Stimulated activated CD8-positive, alpha-beta memory T cell treated with anti-CD3 and anti-CD28 coated beads, Interleukin-15, amount 100 ng/mL, for 4 hours (primary cell): ENCODE measurements around the gene PRKD1.

Experiments
- DNase-seq, 2 donors: peaks; one replicate each; pipeline ENCODE4 v3.0.0-alpha.2; 2020; ENCODE audit warnings: low read depth in 2 of 2

Gene PRKD1

GRCh38 chr14:29927376-29928116 is at the start of gene PRKD1:
TSS of gene PRKD1 (minus strand) at chr14:29927847.
- no peak for DNase-seq

DNA sequence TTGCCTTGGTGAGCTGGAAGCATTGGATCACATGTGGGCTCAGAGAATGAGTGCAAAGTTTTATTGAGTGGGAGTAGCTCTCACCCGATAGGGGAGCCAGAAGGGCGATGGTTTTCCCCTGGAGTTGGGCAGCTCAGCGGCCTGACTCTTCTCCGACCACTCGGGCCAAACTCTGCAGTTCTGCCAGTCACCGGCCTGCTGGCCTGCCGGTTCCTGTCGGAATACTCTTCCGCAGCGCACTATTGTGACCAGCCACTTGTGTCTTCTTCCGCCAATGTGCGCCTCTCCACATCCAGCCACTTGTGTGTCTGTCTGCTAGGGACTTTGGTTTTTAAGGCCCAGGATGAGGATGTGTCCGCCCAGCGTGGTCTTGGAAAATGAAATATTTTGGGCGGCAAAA is 43.5 kb upstream of the PRKD1 start:
- no peak for DNase-seq

- DNase-seq, result no peak
Observed at GRCh38 chr14:29955087-29955486, 27.4 kb upstream of the PRKD1 start.

- no peak for DNase-seq
Observed at GRCh38 chr14:29953501-29953900, 25.9 kb upstream of the PRKD1 start.

GRCh38 chr14:29944091-29944490 is 16.4 kb upstream of the PRKD1 start:
- no peak for DNase-seq

DNA sequence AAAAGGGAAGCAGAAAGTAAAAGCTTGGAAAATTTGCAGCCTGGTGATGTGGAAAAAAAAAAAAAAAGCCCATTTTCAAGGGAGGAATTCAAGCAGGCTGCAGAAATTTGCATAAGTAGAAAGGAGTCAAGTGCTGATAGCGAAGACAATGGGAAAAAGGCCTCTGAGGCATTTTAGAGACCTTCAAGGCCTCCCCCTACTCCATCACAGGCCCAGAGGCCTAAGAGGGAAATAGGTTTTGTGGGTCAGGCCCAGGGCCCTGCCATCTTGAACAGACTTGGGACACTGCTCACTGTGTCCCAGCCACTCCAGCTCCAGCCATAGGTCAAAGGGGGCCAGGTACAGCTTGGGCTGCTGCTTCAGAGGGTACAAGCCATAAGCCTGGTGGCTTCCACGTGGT is 13.8 kb upstream of the PRKD1 start:
- DNase-seq, result no peak

- DNase-seq, result no peak
Observed at GRCh38 chr14:29940482-29940881, 12.8 kb upstream of the PRKD1 start.

DNA sequence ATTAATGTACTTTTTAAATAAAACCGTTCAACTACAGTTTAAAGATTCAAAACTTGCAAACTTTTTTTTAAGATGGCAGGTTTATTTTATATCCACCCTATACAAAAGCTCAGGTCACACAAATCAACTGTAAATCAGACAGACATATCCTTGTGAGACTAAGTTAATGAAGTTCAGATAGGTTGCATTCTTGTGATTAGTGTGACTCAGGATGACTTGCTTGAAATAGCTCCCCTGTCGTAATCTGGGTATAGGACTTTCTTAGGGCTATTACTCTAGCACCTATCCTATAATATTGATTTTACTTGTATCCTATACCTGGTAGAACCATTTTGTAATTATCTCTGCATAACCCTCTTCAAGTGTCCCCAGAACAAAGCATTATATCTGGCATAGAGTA is 9.5 kb upstream of the PRKD1 start:
- DNase-seq, result no peak

DNA sequence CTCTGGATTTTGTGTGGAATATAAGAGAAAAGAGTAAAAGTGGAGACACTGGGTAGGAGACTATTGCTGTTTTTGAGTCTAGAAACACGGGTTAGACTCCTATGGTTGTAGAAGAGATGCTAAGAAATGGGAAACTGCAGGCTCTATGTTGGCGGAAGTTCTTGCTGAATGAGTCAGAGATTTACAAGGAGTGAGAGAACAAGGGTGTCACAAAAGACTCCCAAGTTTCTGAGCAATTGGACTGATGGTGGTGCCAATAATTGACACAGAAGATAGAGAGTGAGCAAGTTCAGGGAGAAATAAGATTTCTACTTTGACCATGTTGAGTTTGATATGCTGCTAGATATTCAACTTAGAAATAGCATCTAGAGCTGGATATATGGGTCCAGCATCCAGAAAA is 2.6 kb upstream of the PRKD1 start:
- DNase-seq, result no peak

GRCh38 chr14:29928117-29928640 is 532 bp upstream of the PRKD1 start:
- no peak for DNase-seq

DNA sequence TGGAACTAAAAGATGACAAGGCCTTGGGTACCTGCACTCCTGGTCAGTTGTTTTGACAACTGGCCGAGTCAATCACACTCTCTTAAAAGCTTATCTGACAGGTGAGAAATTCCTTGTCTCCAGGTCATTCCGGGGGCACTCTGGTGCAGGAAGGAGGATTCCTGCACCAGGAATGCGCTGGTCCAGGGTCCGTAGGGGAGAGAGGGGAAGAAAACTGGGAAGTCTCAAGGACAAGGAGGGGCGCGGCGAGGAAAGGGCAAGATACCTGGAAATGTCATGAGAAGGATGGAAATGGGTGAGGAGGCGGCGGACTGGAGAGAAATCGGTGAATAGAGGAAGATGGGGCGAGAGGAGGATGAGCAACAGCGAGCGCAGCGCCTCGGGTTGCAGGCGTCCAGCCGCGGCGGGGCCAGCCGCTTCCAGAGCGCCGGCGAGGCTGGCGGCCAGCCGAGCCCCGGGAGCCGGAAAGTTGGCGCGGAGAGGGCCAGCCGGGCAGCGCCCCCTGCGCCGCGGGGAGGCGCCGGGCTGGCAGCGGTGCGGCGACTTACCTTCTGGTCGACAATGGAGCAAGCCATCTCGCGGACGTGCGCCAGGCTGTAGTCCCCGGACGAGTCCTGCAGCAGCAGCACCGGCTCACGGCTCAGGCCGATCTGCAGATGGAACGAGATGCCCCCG is 809 bp downstream of the PRKD1 start:
- DNase-seq, result no peak

- no peak for DNase-seq
Observed at GRCh38 chr14:29926228-29926627, 1.4 kb downstream of the PRKD1 start.

GRCh38 chr14:29925736-29926135 is 1.9 kb downstream of the PRKD1 start:
- no peak for DNase-seq

GRCh38 chr14:29925101-29925722 is 2.4 kb downstream of the PRKD1 start:
- DNase-seq, result no peak

- DNase-seq, result no peak
Observed at GRCh38 chr14:29919845-29920244, 7.8 kb downstream of the PRKD1 start.

- no peak for DNase-seq
Observed at GRCh38 chr14:29918981-29919380, 8.7 kb downstream of the PRKD1 start.

DNA sequence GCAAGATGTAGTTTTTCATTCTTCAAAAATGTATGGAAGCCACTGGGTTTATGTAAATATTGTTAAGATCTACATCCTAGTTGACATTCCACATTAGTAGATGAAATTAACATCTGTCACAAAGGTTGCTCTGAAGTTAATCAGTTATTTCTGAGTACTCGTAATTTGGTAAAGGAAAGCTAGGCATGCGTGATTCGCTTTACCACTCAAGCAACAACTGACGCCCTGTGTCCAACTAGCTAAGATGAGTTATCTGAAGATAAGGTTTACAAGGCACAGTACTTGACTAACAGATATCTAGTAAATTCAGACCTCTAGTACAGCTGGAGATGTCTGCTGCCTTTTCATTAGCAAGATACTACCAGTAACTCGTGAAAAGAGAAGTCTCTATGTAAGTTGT is 14.1 kb downstream of the PRKD1 start:
- no peak for DNase-seq

GRCh38 chr14:29911810-29912209 is 15.8 kb downstream of the PRKD1 start:
- no peak for DNase-seq

DNA sequence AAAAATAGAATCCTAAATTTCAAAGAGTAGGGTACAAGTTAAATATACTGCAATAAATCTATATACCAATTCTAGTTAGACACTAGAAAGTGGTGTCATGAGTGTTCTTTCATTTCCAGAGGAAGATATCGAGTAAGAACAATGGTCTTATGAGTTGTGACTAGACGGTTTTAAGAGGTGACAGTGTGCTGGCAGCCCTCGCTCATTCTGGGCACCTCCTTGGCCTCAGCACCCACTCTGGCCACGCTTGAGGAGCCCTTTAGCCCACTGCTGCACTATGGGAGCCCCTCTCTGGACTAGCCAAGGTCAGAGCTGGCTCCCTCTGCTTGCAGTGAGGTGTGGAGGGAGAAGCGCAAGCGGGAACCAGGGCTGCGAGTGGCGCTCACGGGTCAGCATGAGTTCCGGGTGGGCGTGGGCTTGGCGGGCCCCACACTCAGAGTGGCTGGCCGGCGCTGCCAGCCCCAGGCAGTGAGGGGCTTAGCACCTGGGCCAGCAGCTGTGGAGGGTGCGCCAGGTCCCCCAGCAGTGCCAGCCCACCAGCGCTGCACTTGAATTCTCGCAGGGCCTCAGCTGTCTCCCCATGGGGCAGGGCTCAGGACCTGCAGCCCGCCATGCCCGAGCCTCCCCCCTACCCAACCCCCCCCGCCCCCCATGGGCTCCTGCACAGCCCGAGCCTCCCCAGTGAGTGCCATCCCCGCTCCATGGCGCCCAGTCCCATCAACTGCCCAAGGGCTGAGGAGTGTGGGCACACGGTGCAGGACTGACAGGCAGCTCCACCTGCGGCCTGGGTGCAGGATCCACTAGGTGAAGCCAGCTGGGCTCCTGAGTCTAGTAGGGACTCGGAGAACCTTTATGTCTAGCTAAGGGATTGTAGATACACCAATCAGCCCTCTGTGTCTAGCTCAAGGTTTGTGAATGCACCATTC is 18.7 kb downstream of the PRKD1 start:
- DNase-seq, result no peak

- DNase-seq, result no peak
Observed at GRCh38 chr14:29906256-29906870, 21.3 kb downstream of the PRKD1 start.

- no peak for DNase-seq
Observed at GRCh38 chr14:29905543-29905942, 22.1 kb downstream of the PRKD1 start.
